Measurements from ENCODE around the gene DLG3.
"Not testable (repeated sequence)": the region's sequence is repeated elsewhere in the genome, so short reads cannot be mapped to it uniquely, and the experiment has no call there.

DLG3 gene

DNA sequence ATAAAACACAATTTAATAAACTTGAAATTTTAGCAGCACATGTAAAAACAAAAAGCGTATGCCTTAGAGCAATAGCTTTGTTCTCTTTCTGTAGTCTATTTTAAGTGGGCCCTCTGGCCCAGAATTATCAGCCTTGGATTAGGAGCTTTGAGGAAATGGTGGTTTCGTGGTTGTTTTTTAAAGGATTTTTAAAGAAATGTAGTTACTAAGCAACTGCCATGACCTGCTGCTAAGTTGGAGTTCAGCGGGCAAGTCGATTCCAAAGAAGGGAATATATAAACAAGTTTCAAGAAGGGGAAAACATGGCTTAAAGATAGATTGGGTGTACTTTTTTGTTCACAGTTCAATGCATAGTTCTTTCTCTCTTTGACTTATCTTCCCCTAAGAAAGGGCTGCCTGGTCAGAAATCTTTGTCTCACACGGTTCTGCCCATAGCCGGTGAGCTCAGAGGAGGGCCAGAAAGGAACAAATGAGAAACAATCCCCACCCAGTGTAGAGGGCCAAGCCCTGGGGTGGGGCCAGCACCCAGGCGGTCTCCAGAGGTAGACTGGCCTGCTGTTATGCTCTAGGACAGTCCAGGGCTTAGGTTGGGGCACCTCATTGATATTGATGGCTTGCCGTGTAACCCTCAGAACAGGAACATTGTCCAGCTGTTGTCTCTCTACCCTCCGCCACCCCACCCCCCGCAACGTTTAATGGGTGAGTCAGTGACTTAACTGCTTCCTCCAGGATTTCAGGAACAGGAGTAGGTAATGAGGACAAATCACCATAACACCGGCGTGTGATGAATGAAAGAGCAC is 32.5 kb downstream of the DLG3 start:
- no peak for DNase-seq

DNA sequence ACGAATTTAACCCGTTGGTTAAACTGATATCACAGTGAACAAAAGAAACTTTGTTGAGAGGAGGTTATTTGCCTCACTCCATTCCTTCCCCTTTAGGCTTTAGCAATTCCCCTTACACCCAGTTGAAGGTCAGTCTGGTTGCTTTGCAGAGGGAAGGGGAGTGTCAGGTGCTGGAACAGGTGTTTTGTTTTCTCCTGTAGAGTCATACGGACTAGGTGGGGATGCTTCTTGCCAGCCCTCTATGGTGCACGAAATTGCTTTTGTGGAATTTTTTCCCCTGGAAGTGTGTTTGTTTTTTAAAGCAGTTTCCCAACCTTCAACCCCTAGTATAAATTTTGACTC is 33.1 kb downstream of the DLG3 start:
- DNase-seq = no peak

DNA sequence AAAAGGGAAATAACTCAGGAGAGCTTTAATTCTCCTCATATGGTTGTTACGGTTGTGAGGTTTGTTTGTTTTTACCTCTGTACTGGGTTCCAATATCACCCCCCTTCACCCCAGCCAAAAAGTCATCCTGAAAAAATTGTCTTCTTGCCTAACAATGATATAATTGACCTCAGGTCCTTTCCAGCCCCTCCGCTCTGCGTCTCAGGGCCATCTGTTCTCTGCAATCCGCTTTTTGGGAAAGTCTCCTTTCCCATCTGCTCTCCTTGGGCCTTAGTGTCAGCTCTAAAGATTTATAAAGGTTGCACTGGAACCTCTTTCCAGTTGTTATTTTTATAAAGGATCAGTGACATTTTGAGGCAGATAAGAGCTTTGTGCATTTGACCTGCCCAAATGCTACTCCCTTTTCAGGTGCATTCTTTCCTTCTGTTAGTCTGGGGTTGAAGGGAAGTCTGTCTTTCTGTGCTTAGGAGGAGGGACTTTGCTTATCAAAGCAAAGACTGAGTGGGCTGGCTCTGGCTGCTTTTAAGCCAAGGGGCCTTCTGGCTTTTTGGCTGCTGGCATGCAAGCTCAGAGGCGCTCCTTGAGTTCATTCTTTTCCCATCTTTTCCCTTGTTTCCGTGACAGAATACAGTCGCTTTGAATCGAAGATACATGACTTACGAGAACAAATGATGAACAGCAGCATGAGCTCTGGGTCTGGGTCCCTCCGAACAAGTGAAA is 34.1 kb downstream of the DLG3 start:
- DNase-seq = no peak

DNA sequence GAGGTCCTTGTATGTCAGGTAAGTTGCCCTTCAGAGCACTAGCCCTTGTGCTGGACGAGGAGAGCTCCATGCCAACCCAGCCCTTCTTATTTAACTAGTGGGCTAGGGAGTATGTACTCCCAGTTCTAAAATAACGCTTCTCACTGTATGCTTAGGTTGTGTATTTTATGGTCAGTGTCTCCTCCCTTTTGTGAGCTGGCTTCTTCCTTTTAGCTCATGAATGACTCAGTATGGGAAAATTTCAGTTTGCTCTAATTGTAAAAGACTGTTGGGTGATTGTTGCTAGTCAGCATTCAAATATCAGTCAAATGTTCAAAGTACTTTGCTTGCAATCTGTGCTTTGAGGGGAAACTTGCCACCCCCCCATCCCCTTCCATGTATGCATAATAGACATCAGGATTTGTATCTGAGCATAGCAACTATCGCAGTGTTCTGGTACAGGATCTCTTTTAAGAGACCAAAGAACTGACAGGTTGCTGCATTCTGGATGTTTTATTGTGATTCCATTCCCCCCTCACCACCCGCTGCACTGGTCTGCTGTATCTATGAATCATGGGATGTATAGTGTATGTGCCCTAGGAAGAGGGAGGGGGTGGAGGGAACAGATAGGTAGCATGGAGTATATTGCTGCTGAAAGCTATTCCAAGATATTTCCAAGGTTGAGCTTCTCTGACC is 34.7 kb downstream of the DLG3 start:
- DNase-seq = no peak

DNA sequence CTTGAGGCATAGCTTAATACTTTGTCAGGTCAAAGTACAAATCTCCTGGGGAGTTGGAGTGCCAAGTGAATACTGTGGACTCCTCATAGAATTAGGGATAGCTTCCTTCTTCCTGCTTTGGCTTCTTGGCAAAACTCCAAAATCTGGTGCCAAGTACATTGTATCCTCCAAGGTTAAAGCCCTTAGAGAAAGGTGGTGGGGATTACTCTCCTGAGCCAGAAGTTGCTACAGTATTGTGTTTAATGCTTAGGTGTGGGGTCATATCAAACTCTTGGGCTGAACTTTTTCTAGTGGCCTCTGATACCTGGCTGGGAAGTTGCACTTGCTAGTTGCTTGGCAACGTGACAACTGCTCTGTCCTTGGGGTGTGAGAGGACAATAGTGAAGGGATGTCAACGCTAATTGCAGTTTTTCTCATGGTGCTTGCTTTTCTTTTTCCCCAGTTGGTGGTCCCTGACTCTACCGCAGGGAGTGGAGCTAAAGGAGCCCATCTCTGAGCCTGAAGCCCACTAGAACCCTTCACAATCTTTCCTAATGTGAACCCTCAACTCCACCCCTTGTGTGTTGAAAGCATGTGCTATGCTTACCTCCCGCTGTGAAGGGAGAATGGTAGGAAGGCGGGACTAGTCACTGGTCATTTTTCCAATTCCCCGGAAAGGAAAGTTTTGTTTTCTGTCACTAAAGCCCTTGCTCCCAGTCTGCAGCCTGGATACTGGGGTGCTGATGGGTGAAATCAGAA is 35.5 kb downstream of the DLG3 start:
- no peak for DNase-seq

DNA sequence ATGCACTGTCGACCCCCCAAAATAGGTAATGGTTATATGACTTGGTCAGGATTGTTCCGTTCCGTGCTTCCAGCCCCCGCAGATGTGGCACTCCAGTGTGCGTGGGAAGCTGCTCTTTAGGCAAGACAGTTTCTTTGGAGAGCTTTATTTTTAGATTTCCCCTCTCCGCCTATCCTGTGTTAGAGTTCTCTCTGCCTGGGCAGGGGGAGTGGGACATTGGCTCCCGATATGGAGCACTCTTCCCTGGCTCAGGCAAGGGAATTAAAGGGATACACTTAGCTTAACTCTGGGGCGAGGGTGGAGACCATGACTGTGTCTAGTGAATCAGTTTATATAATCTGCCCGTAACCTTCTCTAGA is 36.0 kb downstream of the DLG3 start:
- no peak for DNase-seq

DNA sequence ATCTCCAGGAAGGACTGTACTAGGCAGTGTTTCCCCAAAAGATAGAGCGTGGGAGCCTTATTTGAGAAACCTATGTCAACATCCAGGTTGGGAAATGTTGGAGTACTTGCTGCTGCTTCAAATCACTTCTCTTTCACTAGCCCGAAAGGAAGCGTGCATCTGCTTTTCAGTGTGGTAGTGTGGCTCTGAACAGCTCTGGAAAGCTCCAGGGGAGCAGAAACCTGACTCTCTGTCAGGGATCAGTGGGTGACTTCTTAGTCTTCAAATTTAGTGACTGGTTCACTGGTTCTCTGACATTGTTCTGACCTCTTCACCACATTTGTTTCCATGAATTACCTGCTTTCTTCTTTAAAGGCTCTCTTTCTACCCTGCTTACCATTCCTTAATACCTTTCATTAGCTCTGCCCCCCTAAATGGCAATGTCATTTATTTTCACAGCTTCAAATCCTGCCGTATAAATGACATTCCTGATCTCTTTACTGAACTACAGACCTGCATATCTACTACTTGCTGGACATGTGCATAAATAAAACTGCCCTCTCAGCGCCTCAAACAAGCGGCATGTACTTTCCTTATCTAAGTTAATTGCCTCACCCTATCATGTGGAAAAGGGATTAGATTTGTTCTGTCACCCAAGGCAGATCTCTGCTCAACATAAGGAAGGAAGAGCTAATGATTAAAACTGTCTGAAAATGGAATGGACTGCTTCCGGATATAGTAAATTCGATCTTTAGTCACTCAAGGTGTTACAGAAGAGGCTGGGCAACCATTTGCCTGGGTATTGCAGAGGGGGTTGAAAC is 37.0 kb downstream of the DLG3 start:
- no peak for DNase-seq

DNA sequence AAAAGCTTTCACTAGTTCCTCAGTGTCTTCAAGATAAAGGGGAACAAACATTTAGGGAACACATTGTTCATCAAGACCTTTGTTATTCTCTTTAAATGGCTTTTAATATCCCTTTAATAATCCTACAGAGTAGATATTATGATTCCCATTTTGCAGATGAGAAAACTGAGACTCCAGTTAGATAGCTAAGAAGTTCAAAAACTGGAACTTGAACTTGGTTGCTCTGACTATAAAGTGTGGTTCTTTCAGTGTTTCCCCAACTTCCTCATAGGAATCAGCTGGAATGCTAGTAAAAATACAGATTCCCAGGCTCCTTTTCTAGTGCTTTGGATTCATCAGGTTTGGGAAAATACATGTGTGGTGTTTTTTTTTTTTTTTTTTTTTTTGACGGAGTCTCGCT is 37.7 kb downstream of the DLG3 start:
- no peak for DNase-seq

DNA sequence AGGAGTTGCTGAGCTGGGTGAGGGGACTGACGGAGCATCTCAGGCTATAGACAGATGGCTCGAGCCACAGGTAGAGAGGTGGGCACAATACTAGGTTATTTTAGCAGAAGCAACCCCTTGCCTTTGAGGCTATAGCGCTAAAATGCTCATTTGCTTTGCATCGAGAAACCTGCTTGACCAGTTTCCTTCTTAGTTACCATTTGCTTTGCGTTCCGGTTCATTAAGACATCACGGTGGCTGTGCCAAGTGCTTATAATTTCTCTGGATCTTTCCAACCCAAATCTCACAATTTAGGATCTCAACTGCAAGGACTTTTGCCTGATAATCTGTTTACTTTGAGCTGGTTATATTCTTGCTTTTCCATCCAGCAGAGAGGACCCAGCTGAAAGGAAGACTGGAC is 40.8 kb downstream of the DLG3 start:
- no peak for DNase-seq

DNA sequence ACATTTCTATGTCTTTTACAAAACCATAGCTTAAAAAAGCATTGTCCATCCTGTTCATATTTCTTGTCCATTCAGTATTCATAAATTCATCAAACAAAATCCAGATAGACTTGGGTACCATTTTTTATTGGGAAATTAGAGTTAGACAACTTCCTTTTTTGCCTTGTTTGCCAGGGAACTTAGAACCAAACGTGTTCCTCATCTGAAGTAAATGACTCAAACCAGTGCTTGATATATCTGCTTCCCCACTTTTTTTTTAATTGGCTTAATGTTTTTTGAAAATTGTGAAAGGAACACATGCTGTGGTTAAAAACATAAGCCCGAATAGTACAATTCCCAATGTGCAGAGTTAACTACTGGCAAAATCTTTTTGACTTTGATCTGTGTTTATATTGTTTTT is 44.2 kb downstream of the DLG3 start:
- no peak for DNase-seq

DNA sequence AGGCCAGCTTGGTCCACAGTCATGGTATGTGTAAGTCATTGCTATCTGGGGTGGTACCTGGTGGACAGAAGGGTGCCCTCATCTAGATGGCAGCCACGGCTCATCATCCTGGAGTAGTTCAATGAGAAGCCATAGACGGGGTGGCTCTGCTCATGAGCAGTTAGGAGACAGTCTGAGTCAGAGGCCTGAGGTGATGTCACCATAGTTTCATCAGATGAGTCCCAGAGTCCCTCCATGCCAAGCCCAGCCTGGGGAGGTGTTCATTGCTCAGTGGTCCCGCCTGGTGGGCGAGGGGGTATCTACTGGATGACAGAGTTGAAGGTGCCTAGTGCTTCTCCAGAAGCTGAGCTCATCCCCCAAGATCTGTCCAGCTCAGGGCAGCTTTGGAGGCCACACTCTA is 49.8 kb downstream of the DLG3 start:
- peak; percentile 47 for DNase-seq

DNA sequence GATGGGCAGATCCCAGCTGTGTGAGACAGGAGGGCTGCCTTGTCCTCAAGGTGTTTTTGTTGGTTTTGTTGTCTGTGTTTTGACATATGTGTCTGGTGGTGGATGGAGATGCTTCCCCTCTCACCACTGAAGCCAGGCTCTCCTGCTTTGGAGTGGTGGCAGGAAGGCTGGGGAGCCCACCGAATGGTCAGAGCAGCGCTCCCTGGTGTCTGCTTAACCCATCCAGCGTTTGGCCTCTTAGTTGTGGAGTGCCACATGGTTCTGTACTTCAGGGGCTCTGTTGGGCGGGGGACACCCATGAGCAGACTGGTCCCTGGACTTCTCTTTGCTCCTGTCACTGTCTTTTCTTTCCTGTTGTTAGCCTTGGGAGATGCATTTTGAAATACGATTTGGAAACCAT is 51.9 kb downstream of the DLG3 start:
- no peak for DNase-seq

DNA sequence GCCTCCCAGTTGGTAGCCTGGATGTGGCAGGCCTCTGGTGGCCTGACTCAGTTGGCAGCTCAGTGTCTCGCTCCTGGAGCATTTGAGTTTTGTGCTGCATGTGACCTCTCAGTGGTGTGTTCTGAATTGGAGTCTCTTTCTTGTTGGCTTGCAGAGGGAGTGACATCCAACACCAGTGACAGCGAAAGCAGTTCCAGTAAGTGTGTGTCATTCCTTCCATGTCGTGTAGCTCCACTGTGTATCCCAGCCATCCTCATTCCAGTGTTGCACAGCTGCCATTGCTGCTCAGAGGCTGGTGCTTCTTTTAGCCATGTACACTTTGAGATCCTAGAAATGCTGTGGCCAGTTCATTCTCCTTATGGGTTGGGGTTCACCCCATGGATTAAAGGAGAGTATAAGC is 52.4 kb downstream of the DLG3 start:
- DNase-seq = no peak

DNA sequence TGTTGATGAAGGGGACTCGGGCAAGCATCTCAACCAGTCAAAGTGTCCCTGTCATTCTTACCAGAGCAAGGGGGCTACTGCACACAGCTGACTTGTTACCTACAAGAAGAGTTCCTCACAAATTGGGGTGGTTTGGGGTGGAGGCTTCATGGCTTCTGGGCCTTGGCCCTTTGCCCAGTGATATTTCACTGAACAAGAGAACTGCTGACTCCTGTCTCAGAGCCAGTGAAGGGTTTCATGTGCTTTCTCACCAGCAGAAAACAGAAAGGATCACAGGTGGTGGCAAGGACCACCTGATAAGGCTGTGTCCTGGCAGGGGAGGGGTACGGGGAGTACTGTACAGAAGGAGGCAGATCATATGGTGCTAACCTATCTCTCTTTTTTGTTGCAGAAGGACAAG is 53.5 kb downstream of the DLG3 start:
- DNase-seq = no peak

DNA sequence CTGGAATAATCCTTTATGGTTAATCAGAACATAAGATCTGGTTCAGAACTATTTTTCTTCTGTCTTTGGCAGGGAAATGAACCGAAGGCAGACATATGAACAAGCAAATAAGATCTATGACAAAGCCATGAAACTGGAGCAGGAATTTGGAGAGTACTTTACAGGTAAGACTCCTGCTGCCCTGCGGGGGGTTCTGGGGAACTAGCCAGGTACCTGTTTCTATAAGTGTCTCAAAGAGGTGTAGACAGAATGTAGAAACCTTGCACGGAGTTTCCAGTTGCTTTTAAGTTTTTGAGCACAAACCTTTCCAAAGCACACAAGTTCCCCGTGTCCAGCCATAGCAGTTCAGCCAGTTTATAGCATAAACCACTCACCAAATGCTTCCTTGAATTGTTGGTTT is 56.2 kb downstream of the DLG3 start:
- no peak for DNase-seq

DNA sequence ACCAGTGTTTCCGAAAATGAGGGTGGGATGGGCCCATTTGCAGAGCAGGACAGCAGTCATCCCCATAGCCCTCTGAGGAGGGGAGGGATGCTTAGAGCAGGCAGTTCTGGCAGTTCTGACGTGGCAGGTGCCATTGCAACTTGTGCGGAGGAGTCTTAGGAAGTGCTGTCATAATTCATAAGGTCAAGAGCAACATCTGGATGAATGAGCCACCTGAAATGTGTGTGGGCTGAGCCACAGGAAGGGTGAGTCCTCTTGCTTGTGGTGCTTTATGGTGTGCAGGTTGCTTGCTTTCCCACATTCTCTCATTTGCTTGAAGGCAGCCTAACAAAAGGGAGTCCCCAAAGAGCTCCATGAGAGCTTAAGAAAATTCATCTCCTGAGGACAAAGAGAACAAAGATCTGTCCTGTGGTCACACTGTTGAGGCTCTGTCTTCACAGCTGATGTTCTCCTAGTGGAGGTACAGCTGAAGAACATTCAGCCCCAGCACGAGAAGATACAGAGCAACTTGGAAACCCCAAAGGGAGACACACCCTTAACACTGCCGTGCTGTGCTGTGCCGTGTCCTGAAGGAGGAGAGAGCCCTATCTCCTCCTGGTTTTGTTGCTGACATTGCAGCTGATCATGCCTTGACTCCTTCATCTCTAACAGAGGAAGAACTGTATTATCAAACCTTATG is 60.3 kb downstream of the DLG3 start:
- DNase-seq = peak; percentile 37

DNA sequence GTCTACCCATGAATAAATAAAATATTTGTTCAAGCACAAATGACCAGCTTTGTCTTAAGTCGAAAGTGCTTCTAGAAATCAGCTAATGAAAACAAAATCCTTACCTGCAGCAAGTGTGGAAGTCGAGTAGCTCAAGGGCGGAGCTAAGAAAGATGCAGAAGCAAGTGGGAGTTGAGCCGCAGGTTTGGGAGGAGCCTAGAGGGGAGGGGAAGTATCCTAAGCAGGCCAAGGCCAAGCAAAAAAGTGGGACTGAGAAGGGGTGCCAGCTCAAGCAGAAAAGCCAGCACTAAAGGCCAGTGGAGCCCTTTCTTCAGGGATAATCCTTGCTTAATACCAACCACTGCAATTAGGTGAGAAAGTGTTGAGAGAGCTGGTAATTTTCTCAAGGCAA is 60.8 kb downstream of the DLG3 start:
- no peak for DNase-seq

DNA sequence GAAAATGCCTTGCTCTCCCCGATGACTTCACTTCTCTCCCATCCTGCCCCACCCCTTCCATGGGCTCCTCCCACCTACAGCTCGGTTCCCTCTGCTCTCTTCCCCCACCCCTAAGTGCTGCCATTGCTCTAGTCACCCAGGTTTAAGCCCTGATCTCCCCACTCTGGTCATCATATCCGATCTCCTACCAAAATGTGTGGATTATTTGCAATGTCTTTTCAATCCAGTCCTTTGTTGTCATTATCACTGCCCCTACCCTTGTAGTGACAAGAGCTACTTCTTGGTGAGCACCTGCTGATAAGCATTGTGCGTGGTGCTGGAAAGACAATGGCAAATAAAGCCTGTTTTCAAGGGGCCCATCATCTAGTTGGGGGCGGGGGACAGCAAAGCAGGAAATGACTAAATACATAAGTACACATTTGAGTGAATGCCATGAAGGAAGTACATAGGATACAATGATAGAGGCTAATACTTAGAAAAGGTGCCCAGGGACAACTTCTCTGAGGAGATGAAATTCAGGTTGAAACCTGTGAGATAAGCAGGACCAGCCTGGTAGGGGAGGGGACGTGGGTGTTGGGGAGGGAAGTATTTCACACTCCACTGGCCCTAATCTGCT is 63.8 kb downstream of the DLG3 start:
- DNase-seq = peak; percentile 26

DNA sequence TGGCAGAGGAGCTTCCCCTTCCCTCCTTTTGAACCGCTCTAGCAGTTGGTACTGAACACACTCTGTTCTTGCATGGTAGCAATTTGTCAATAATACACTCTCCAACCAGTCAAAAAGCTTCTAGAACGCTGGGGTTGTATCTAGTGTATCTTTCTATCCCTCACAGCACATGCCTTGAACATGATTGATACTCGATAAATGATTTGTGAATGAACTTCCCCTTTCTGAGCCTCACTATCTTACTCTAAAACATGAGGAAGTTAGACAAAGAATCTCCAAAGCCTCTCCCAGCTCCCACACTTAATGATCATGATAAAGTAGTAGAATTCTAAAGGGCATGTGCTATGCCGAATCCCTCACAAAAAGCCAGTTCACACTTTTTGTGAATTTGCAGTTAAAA is 64.4 kb downstream of the DLG3 start:
- no peak for DNase-seq

DNA sequence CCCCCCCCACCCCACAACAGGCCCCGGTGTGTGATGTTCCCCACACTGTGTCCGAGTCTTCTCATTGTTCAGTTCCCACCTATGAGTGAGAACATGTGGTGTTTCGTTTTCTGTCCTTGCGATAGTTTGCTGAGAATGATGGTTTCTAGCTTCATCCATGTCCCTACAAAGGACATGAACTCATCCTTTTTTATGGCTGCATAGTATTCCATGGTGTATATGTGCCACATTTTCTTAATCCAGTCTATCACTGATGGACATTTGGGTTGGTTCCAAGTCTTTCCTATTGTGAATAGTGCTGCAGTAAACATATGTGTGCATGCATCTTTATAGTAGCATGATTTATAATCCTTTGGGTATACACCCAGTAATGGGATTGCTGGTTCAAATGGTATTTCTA is 70.6 kb downstream of the DLG3 start:
- DNase-seq = not testable (repeated sequence)

DNA sequence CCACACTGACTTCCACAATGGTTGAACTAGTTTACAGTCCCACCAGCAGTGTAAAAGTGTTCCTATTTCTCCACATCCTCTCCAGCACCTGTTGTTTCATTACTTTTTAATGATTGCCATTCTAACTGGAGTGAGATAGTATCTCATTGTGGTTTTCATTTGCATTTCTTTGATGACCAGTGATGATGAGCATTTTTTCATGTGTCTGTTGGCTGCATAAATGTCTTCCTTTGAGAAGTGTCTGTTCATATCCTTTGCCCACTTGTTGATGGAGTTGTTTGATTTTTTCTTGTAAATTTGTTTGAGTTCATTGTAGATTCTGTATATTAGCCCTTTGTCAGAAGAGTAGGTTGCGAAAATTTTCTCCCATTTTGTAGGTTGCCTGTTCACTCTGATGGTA is 71.1 kb downstream of the DLG3 start:
- not testable (repeated sequence) for DNase-seq

DNA sequence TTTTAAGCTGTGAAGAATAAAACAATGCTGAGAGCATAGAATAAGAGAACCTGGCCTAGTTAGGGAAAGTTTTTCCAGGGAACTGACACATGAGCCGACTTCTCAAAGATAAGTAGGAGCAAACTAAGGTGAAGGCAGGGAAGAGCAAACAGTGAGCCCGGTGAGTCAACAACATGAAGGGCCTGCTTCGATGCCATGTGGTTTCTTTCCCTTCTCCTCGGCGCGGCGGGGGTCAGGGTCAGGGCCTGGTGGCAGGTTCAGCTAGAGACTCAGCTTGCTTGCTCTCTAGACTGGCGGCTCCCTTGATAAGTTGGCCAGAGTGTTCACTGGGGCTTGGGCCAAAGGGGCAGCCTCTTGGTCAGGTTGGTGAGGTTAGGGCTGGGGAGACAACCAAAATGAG is 81.1 kb downstream of the DLG3 start:
- no peak for DNase-seq
